HG03378 (cell line): ENCODE measurements around the gene HOXB3.

ENCODE experiments used
- ATAC-seq: cut with Tn5 transposase; IDR thresholded peaks from one replicate; pipeline ENCODE4 v1.9.1; 2021; ENCODE audit warnings: mild to moderate bottlenecking, moderate library complexity; ENCODE audit not compliant: unreplicated experiment

The HOXB3 gene

DNA sequence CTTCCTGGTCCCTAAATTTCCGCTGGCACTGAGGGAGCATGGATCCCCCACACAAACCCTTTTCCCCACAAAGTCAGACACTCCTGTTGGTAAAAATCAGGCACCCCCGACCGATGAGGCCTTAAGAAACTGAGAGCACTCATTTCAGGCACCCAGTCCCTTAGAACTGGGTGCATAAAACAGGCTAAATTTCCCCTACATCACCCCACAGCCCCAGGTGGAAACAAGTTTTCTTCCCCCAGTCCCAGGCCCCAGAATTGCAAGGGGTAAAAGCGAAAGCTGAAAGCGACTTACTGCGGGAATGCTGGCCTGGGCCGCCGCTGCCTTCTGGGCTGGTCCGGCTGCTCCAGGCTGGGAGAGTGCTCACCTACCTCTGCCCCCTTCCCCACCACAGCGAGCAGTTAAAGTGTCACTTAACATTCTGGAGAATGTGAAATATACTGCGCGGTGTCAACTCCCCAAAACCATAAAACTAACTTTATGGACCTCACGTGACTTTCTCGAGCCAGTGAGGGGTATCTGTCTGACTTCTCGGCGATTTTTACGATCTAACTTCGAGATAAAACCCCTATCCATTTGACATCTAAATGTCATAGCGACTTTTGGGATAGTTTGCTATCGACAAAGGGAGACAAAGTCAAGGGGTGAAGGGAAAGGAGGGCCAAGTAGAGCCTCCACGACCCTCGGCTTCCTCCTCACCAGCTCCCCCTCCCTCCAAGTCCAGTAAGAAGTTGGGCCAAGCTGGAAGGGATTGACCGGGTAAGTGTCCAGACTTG, at the start of gene HOXB3:
TSS of gene HOXB3 (minus strand) at position 411 of the 776 bp plus-strand sequence. CDS start 37,767 bp downstream, outside the sequence.
- ATAC-seq = no peak

DNA sequence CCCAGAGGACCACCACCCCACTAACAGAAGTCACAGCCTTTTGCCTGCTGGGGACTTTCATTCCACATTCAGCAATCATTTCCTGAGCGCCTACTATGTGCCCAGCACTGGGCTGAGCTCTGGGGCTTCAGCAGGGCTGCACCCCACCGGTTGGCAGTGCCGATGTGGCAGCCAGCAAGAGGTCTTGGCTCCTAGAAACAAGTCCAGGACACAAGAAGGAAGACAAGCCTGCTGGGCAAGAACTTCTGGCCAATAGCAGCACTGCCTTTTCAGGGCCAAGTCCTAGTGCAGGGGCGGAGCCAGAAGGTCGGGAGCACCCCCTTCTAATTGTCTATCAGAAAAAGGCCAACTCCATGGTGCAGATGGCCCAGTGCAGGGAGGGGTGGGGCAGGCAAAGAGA, 49.1 kb upstream of the HOXB3 start:
- ATAC-seq = no peak

DNA sequence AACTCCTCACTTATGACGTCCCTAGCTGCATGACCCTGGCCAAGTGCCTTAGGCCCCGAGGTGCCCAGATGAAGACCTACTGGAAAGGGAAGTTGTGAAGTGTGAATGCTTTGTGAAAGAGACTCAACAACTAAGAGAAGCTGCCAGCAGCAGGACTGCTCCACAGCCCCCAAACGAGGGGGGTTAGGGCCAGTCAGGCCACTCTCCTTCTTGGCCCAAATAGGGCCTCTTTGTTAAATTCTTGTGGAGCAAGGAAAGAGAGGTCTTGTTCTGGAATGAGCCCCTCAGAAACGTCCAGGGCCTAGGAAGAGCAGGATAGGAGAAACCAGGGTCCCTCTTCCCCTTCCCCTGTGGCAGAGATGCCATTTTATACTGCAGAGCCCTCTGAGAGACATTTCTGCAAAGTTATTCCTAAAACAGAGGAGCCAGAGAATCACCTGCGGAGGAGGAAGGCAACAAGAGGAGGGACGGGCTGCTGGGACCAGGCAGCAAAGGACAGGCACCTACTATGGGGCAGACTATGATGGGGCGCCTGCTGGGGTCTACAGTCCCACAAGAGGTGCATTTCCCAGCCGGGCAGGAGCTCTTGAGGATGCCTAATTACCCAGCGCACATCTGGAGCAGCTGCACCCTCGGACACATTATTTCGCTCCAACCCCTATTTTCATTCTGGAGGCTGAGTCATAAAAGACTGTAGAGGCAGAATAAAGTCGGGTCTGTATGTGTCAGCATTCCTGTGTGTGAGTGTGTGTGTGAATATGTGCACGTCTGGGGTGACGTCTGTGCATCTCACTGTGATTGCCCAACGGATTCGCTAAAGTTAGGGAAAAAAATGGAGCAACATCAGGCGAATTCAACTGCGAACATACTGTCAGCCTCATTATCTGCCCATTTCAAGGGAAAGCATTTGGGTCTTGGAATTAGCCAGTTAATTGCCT, 47.6 kb upstream of the HOXB3 start:
- no peak for ATAC-seq

- ATAC-seq = no peak
Observed at GRCh38 chr17:48636177-48637018, 46.4 kb upstream of the HOXB3 start.

DNA sequence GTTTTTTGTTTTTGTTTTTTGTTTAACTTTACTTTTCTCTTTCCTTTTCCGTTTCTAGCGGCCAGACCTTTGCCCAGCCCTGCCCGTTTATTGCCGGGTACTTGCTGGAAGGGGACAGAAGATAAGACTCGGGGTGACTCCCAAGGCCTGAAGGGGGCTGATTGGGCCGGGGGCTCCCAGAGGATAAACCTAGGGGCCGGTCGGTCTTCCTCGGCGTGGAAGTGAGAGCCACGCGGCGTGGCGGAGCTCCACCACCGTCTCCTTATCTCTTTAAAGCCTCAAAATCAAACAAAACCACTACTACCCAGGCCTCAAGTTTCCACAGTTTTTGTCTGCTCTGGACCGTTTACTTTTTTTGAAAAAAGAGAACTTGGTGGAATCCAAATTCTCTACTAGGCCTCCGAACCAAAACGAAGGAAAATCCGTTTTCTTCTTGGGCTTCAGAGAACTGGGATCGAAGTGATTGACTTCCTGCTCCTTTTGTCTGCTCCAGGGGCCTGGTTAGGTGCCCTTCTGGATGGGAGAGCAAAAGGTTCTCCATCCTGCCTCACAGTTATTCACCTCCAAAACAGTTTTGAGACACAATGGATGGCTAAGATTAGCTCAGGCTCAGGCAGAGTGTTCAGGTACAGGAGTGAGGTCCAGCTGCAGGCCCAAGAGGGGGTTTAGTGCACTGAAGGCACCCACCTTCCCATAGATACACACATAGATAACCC, 44.6 kb upstream of the HOXB3 start:
- ATAC-seq = no peak

- ATAC-seq = no peak
Observed at GRCh38 chr17:48633266-48633677, 43.2 kb upstream of the HOXB3 start.

DNA sequence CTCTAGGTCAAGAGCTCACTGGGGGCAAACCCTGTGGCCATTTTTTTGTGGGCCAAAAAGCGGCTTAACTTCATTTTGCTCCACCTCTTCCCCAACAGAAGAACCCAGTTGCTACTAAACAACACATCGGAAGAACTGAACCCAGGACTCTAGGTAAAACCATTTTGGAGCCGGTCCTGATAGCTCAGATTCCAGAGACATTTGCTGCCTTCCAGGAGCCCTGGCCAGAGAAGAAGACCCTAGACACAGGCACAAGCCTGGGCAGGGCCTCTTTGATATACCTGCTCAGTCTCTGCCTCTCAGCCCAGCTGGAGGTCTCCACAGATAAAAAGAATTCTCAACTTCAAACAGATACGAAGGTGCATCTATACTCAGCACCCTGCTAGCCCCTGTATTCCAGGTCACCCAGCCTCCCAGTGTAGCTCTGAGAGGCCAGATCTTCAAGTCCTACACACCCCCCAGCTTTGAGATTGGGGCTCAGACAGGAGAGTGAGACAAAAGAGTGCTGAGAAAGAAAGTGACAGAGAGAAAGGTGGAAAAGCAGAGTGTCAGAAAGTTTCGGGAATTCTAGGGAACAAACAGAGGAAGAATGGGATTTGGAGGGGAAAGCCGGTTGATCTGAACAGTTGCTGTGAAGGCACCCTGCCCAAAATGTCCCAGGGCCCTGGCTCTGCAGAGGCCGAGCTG, 42.7 kb upstream of the HOXB3 start:
- no peak for ATAC-seq

DNA sequence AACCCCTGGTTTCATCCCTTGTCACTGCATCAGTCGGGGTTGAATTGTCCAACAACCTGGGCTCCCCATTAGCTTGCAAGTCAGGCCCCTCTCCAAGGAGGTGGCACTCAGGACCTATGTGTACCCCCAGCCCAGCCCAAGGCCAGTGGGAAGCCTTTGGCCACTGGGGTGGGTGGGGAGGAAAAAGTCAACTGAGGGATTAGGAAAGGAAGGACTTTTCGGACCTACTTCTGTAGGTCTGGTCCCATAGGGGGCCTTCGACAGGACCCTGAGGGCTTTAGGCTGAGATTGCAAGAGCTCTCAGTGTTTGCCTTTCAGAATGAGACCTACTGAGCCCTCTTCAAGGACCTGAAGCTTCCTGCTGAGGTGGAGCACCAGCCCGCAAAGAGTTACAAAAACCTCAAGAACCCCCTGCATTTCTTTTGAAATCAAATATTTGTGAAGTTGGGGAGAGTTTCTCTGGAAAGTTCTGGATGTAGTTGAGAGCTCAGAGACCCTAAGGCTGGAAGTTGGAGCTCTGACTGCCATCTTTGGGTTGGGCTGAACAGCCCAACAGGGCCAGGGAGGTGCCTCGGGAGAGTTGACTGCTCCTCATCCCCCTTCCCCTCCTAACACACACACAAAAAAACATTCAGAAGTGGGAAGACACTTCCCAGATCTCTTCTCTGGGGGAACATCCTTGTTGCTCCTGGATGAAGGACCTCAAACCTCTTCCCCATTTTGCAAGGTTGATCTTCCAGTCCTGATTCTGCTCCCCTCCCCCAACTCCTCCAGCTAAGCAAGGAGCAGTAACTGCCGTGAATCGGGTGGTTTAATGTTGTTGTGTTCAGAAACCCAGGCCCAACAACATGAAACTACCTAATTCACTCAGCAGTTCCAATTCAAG, 41.9 kb upstream of the HOXB3 start:
- ATAC-seq = no peak

GRCh38 chr17:48630925-48631692, 41.1 kb upstream of the HOXB3 start:
- no peak for ATAC-seq

GRCh38 chr17:48630009-48630924, 40.2 kb upstream of the HOXB3 start:
- ATAC-seq = no peak

- ATAC-seq = no peak
Observed at GRCh38 chr17:48629411-48629759, 39.3 kb upstream of the HOXB3 start.

DNA sequence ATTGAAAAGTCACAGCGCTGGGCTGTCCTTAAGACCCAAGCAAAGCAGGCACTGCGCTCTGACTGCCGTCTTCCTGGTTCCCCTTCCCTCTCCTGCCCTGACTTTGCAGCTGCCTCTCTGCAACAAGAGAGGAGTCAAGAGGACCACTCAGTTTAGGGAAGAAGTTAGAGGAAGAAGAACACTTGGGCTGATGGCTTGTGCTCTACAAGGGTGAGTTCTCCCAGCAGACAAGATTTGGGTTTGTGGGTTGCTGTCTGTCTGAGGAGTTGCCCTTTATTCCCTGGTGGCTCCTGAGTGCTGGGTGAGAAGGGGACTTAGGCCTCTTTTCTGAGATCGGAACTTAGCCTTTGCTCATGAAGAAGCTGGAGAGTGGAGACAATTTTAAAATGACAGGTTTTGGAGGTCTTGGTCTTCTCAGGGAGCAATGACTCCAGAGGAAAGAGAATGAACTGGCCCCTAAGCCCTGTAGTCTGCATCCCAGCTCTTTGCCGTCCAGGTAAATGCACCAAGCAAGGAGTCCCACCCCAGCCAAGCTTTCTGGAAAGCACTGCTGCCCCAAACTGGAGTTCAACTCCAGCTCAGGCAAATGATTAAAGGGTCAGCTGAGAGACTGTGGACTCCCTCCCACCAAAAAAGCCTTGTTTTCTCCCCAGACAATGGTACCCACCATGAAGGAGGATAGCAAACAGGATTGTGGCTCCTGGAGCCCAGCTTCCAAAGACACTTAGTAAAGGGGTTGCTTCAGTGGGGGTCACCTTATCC, 38.8 kb upstream of the HOXB3 start:
- no peak for ATAC-seq

- ATAC-seq = no peak
Observed at GRCh38 chr17:48627623-48628521, 37.8 kb upstream of the HOXB3 start.

- ATAC-seq = no peak
Observed at GRCh38 chr17:48627118-48627597, 37.1 kb upstream of the HOXB3 start.
